ENCODE results near the gene SNAP25.
A peak's percentile ranks its signal among the peaks of the same experiment; 100 is the strongest.

The SNAP25 gene

GRCh38 chr20:10306440-10307358, 88.1 kb downstream of the SNAP25 start:
- Histone ChIP-seq H3K4me1 (ENCODE audit: control insufficient read depth, insufficient read depth, low read length) (no peaks in the 10 kb centered on the region), H3K4me3 (ENCODE audit: low read length in 2 of 2) (no peak overlapping the region), H3K27ac (ENCODE audit: low read length) (no peak overlapping the region), H3K36me3 (ENCODE audit: control insufficient read depth in 2 of 2, insufficient read depth in 2 of 2, low read length in 2 of 2) (no peaks in the 10 kb centered on the region), H3K9ac (ENCODE audit: low read length in 2 of 2) (no peak overlapping the region), H3K27me3 (ENCODE audit: control insufficient read depth in 1 of 2, insufficient read depth in 2 of 2, low read length in 2 of 2) (no peaks in the 10 kb centered on the region), H3K9me3 (ENCODE audit: control insufficient read depth in 2 of 2, low read length in 2 of 2) (no peaks in the 10 kb centered on the region)

- H3K27ac ChIP-seq (ENCODE audit: low read length), result no peak overlapping the region
- H3K4me1 ChIP-seq (ENCODE audit: control insufficient read depth, insufficient read depth, low read length), result no peaks in the 10 kb centered on the region
- H3K9me3 ChIP-seq (ENCODE audit: control insufficient read depth in 2 of 2, low read length in 2 of 2), result no peaks in the 10 kb centered on the region
- no peaks in the 10 kb centered on the region for H3K27me3 ChIP-seq (ENCODE audit: control insufficient read depth in 1 of 2, insufficient read depth in 2 of 2, low read length in 2 of 2)
- H3K4me3 ChIP-seq (ENCODE audit: low read length in 2 of 2), result no peak overlapping the region
- H3K9ac ChIP-seq (ENCODE audit: low read length in 2 of 2), result no peak overlapping the region
- H3K36me3 ChIP-seq (ENCODE audit: control insufficient read depth in 2 of 2, insufficient read depth in 2 of 2, low read length in 2 of 2), result no peaks in the 10 kb centered on the region
These were observed 88.7 kb downstream of the SNAP25 start for GRCh38 chr20:10307359-10307735.

- H3K9me3 ChIP-seq (ENCODE audit: control insufficient read depth in 2 of 2, low read length in 2 of 2), result no peaks in the 10 kb centered on the region
- H3K4me1 ChIP-seq (ENCODE audit: control insufficient read depth, insufficient read depth, low read length), result no peaks in the 10 kb centered on the region
- no peaks in the 10 kb centered on the region for H3K36me3 ChIP-seq (ENCODE audit: control insufficient read depth in 2 of 2, insufficient read depth in 2 of 2, low read length in 2 of 2)
- H3K27me3 ChIP-seq (ENCODE audit: control insufficient read depth in 1 of 2, insufficient read depth in 2 of 2, low read length in 2 of 2), result no peaks in the 10 kb centered on the region
- H3K27ac ChIP-seq (ENCODE audit: low read length), result peak overlapping the region; percentile 27
- H3K9ac ChIP-seq (ENCODE audit: low read length in 2 of 2), result no peak overlapping the region
- H3K4me3 ChIP-seq (ENCODE audit: low read length in 2 of 2), result no peak overlapping the region
These were observed 90.0 kb downstream of the SNAP25 start for GRCh38 chr20:10308652-10309051.

GRCh38 chr20:10309326-10309725, 90.7 kb downstream of the SNAP25 start:
- Histone ChIP-seq H3K4me1 (ENCODE audit: control insufficient read depth, insufficient read depth, low read length) (no peaks in the 10 kb centered on the region), H3K4me3 (ENCODE audit: low read length in 2 of 2) (no peak overlapping the region), H3K9ac (ENCODE audit: low read length in 2 of 2) (no peak overlapping the region), H3K9me3 (ENCODE audit: control insufficient read depth in 2 of 2, low read length in 2 of 2) (no peaks in the 10 kb centered on the region), H3K27me3 (ENCODE audit: control insufficient read depth in 1 of 2, insufficient read depth in 2 of 2, low read length in 2 of 2) (no peaks in the 10 kb centered on the region), H3K27ac (ENCODE audit: low read length) (peak overlapping the region; percentile 27), H3K36me3 (ENCODE audit: control insufficient read depth in 2 of 2, insufficient read depth in 2 of 2, low read length in 2 of 2) (no peaks in the 10 kb centered on the region)

GRCh38 chr20:10312111-10312510, 93.5 kb downstream of the SNAP25 start:
- no peak overlapping the region for H3K9ac ChIP-seq (ENCODE audit: low read length in 2 of 2)
- H3K27me3 ChIP-seq (ENCODE audit: control insufficient read depth in 1 of 2, insufficient read depth in 2 of 2, low read length in 2 of 2), result no peaks in the 10 kb centered on the region
- H3K4me3 ChIP-seq (ENCODE audit: low read length in 2 of 2), result no peak overlapping the region
- no peaks in the 10 kb centered on the region for H3K4me1 ChIP-seq (ENCODE audit: control insufficient read depth, insufficient read depth, low read length)
- H3K9me3 ChIP-seq (ENCODE audit: control insufficient read depth in 2 of 2, low read length in 2 of 2), result no peaks in the 10 kb centered on the region
- no peak overlapping the region for H3K27ac ChIP-seq (ENCODE audit: low read length)
- no peaks in the 10 kb centered on the region for H3K36me3 ChIP-seq (ENCODE audit: control insufficient read depth in 2 of 2, insufficient read depth in 2 of 2, low read length in 2 of 2)

- Histone ChIP-seq H3K9ac (ENCODE audit: low read length in 2 of 2) (no peak overlapping the region), H3K27me3 (ENCODE audit: control insufficient read depth in 1 of 2, insufficient read depth in 2 of 2, low read length in 2 of 2) (no peaks in the 10 kb centered on the region), H3K36me3 (ENCODE audit: control insufficient read depth in 2 of 2, insufficient read depth in 2 of 2, low read length in 2 of 2) (no peaks in the 10 kb centered on the region), H3K9me3 (ENCODE audit: control insufficient read depth in 2 of 2, low read length in 2 of 2) (peaks cover 0 to 2% of the 10 kb centered on the region in 2 donors), H3K4me3 (ENCODE audit: low read length in 2 of 2) (no peak overlapping the region), H3K27ac (ENCODE audit: low read length) (no peak overlapping the region), H3K4me1 (ENCODE audit: control insufficient read depth, insufficient read depth, low read length) (no peaks in the 10 kb centered on the region)
These were observed 94.6 kb downstream of the SNAP25 start for GRCh38 chr20:10313215-10313614.

- Histone ChIP-seq H3K9me3 (ENCODE audit: control insufficient read depth in 2 of 2, low read length in 2 of 2) (peaks cover 0 to 3% of the 10 kb centered on the region in 2 donors), H3K36me3 (ENCODE audit: control insufficient read depth in 2 of 2, insufficient read depth in 2 of 2, low read length in 2 of 2) (no peaks in the 10 kb centered on the region), H3K27ac (ENCODE audit: low read length) (no peak overlapping the region), H3K9ac (ENCODE audit: low read length in 2 of 2) (no peak overlapping the region), H3K27me3 (ENCODE audit: control insufficient read depth in 1 of 2, insufficient read depth in 2 of 2, low read length in 2 of 2) (no peaks in the 10 kb centered on the region), H3K4me1 (ENCODE audit: control insufficient read depth, insufficient read depth, low read length) (no peaks in the 10 kb centered on the region), H3K4me3 (ENCODE audit: low read length in 2 of 2) (no peak overlapping the region)
These were observed 95.1 kb downstream of the SNAP25 start for GRCh38 chr20:10313701-10314100.

GRCh38 chr20:10314198-10314597, 95.6 kb downstream of the SNAP25 start:
- H3K4me3 ChIP-seq (ENCODE audit: low read length in 2 of 2), result no peak overlapping the region
- no peaks in the 10 kb centered on the region for H3K27me3 ChIP-seq (ENCODE audit: control insufficient read depth in 1 of 2, insufficient read depth in 2 of 2, low read length in 2 of 2)
- H3K27ac ChIP-seq (ENCODE audit: low read length), result no peak overlapping the region
- no peak overlapping the region for H3K9ac ChIP-seq (ENCODE audit: low read length in 2 of 2)
- no peaks in the 10 kb centered on the region for H3K36me3 ChIP-seq (ENCODE audit: control insufficient read depth in 2 of 2, insufficient read depth in 2 of 2, low read length in 2 of 2)
- no peaks in the 10 kb centered on the region for H3K4me1 ChIP-seq (ENCODE audit: control insufficient read depth, insufficient read depth, low read length)
- H3K9me3 ChIP-seq (ENCODE audit: control insufficient read depth in 2 of 2, low read length in 2 of 2), result peaks cover 0 to 3% of the 10 kb centered on the region in 2 donors

GRCh38 chr20:10315138-10315537, 96.5 kb downstream of the SNAP25 start:
- Histone ChIP-seq H3K9me3 (ENCODE audit: control insufficient read depth in 2 of 2, low read length in 2 of 2) (peaks cover 0 to 3% of the 10 kb centered on the region in 2 donors), H3K4me3 (ENCODE audit: low read length in 2 of 2) (no peak overlapping the region), H3K27me3 (ENCODE audit: control insufficient read depth in 1 of 2, insufficient read depth in 2 of 2, low read length in 2 of 2) (no peaks in the 10 kb centered on the region), H3K9ac (ENCODE audit: low read length in 2 of 2) (no peak overlapping the region), H3K4me1 (ENCODE audit: control insufficient read depth, insufficient read depth, low read length) (no peaks in the 10 kb centered on the region), H3K36me3 (ENCODE audit: control insufficient read depth in 2 of 2, insufficient read depth in 2 of 2, low read length in 2 of 2) (no peaks in the 10 kb centered on the region), H3K27ac (ENCODE audit: low read length) (no peak overlapping the region)

- Histone ChIP-seq H3K9me3 (ENCODE audit: control insufficient read depth in 2 of 2, low read length in 2 of 2) (peaks cover 0 to 3% of the 10 kb centered on the region in 2 donors), H3K27ac (ENCODE audit: low read length) (no peak overlapping the region), H3K4me1 (ENCODE audit: control insufficient read depth, insufficient read depth, low read length) (no peaks in the 10 kb centered on the region), H3K4me3 (ENCODE audit: low read length in 2 of 2) (no peak overlapping the region), H3K27me3 (ENCODE audit: control insufficient read depth in 1 of 2, insufficient read depth in 2 of 2, low read length in 2 of 2) (no peaks in the 10 kb centered on the region), H3K9ac (ENCODE audit: low read length in 2 of 2) (no peak overlapping the region), H3K36me3 (ENCODE audit: control insufficient read depth in 2 of 2, insufficient read depth in 2 of 2, low read length in 2 of 2) (no peaks in the 10 kb centered on the region)
These were observed 98.0 kb downstream of the SNAP25 start for GRCh38 chr20:10316582-10316981.

GRCh38 chr20:10318291-10319024, 99.8 kb downstream of the SNAP25 start:
- peaks cover 0 to 3% of the 10 kb centered on the region in 2 donors for H3K9me3 ChIP-seq (ENCODE audit: control insufficient read depth in 2 of 2, low read length in 2 of 2)
- no peak overlapping the region for H3K9ac ChIP-seq (ENCODE audit: low read length in 2 of 2)
- H3K36me3 ChIP-seq (ENCODE audit: control insufficient read depth in 2 of 2, insufficient read depth in 2 of 2, low read length in 2 of 2), result no peaks in the 10 kb centered on the region
- no peak overlapping the region for H3K4me3 ChIP-seq (ENCODE audit: low read length in 2 of 2)
- H3K27me3 ChIP-seq (ENCODE audit: control insufficient read depth in 1 of 2, insufficient read depth in 2 of 2, low read length in 2 of 2), result no peaks in the 10 kb centered on the region
- no peak overlapping the region for H3K27ac ChIP-seq (ENCODE audit: low read length)
- no peaks in the 10 kb centered on the region for H3K4me1 ChIP-seq (ENCODE audit: control insufficient read depth, insufficient read depth, low read length)
